NT2/D1 (cell line): ENCODE results near the gene CAMK1D.

Experiments
- YY1 ChIP-seq: IDR thresholded peaks from 2 replicates; pipeline ENCODE4 v1.6.1; 2011; ENCODE audit not compliant: insufficient read length, insufficient read depth
- ZNF274 ChIP-seq: IDR thresholded peaks from 2 replicates; pipeline ENCODE4 v1.6.1; 2011; ENCODE audit warnings: mild to moderate bottlenecking, low read depth, low read length

GRCh38 chr10:12613136-12613535, 263.8 kb downstream of the CAMK1D start:
- TF ChIP-seq YY1: no peak
- TF ChIP-seq ZNF274: no peak
